Hepatocyte (in vitro differentiated cells): Measurements from ENCODE around the gene RABGAP1L.

ENCODE experiments used
- EZH2 ChIP-seq: fragments of 200-600 bp; sonication (generic); IDR thresholded peaks from 2 replicates; pipeline ENCODE4 v1.6.1; 2016; ENCODE audit warnings: antibody characterized with exemption, mild to moderate bottlenecking, borderline replicate concordance
- TF ChIP-seq, protein P1 (sequence below): fragments of 200-600 bp; sonication (generic); IDR thresholded peaks from 2 replicates; pipeline ENCODE4 v1.5.1; 2016; ENCODE audit warnings: antibody characterized with exemption, mild to moderate bottlenecking; ENCODE audit not compliant: poor library complexity

DNA sequence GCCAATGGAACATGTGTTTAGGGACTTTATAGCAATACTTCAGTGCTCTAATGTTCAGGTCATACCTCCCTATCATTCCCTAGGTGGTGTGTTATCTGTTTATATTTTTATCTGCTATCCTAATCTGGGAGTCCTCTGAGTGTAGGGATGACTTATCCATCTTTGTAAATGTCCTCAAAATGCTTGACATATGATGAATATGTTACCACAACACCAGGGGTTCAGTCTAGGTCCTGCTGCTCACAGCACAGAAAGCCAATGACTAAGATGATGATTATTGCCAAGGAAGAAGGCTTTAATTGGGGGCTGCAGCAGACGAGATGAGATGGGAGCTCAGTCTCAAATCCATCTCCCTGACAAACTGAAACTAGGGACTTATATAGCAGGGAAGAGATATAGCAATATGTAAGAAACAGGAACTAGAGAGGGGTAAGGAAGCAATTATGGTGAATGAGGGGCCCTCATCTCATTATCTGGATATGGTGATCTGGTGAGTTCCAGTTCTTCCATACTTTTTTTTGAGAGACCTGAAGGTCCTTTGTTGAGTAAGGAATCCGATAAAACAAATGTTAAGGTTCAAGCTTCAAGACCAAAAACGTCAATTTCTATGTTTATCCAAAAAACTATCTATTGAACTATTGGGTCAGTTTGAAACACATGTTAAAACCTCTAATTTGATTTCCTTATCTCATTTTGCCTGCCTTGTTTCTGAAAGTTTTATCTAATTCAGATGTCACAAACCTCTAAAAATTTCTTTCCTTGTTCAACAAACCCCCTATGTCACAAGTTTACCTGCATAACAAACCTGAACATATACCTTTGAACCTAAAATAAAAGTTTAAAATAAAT, 583.7 kb downstream of the RABGAP1L start:
- TF ChIP-seq, protein P1, sequence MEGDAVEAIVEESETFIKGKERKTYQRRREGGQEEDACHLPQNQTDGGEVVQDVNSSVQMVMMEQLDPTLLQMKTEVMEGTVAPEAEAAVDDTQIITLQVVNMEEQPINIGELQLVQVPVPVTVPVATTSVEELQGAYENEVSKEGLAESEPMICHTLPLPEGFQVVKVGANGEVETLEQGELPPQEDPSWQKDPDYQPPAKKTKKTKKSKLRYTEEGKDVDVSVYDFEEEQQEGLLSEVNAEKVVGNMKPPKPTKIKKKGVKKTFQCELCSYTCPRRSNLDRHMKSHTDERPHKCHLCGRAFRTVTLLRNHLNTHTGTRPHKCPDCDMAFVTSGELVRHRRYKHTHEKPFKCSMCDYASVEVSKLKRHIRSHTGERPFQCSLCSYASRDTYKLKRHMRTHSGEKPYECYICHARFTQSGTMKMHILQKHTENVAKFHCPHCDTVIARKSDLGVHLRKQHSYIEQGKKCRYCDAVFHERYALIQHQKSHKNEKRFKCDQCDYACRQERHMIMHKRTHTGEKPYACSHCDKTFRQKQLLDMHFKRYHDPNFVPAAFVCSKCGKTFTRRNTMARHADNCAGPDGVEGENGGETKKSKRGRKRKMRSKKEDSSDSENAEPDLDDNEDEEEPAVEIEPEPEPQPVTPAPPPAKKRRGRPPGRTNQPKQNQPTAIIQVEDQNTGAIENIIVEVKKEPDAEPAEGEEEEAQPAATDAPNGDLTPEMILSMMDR: no peak
- TF ChIP-seq EZH2: no peak
